Astrocyte (in vitro differentiated cells and primary cell): ENCODE data around the gene KCNK2.
"Not testable (repeated sequence)": the region's sequence is repeated elsewhere in the genome, so short reads cannot be mapped to it uniquely, and the experiment has no call there.

ENCODE experiments used
- CTCF ChIP-seq: IDR thresholded peaks from 2 replicates; pipeline ENCODE4 v1.5.1; 2011; ENCODE audit warnings: low read depth, mild to moderate bottlenecking, inconsistent platforms, low read length, moderate library complexity; ENCODE audit not compliant: insufficient read depth
- EZH2 ChIP-seq: IDR thresholded peaks from 2 replicates; pipeline ENCODE4 v1.6.1; 2012; ENCODE audit warnings: mild to moderate bottlenecking, low read length, inconsistent platforms; ENCODE audit not compliant: insufficient read depth

- TF ChIP-seq CTCF, EZH2: not testable (repeated sequence)
Measured at GRCh38 chr1:215163144-215163543, 80.6 kb downstream of the KCNK2 start.
